Nephron (organoid): ENCODE data around the gene NSUN6.

Source experiments
- H3K27ac Mint-ChIP-seq, 3 experiments: 2 replicates each; pipeline ENCODE4 v1.8.0; 2020; ENCODE audit warnings: mixed read lengths in 3 of 3, mild to moderate bottlenecking in 2 of 3, moderate library complexity in 1 of 3
- H3K27me3 Mint-ChIP-seq: 2 replicates; pipeline ENCODE4 v1.8.0; 2021; ENCODE audit warnings: low read depth, mild to moderate bottlenecking, moderate library complexity, mixed read lengths
- H3K36me3 Mint-ChIP-seq: 2 replicates; pipeline ENCODE4 v1.8.0; 2020; ENCODE audit warnings: low read depth, mixed read lengths
- H3K4me1 Mint-ChIP-seq: 2 replicates; pipeline ENCODE4 v1.8.0; 2020; ENCODE audit warnings: mixed read lengths
- H3K4me3 Mint-ChIP-seq, 3 experiments: 2 replicates each; pipeline ENCODE4 v1.8.0; 2020; ENCODE audit warnings: mild to moderate bottlenecking in 3 of 3, mixed read lengths in 3 of 3, moderate library complexity in 2 of 3
- H3K9me3 Mint-ChIP-seq: 2 replicates; pipeline ENCODE4 v1.8.0; 2020; ENCODE audit warnings: mixed read lengths
- CTCF ChIP-seq, 3 experiments: fragments of 200-600 bp; sonication (generic); IDR thresholded peaks; one replicate each; pipeline ENCODE4 v1.5.0; 2021; ENCODE audit warnings: antibody characterized with exemption in 3 of 3; ENCODE audit not compliant: unreplicated experiment in 3 of 3

The NSUN6 gene

GRCh38 chr10:18608596-18608995, 42.8 kb downstream of the NSUN6 start:
- H3K4me1 Mint-ChIP-seq: peaks cover 10% of the 10 kb centered on the region
- H3K9me3 Mint-ChIP-seq: no peaks in the 10 kb centered on the region
- H3K27me3 Mint-ChIP-seq: no peaks in the 10 kb centered on the region
- no peak overlapping the region for H3K4me3 Mint-ChIP-seq
- no peak overlapping the region for H3K27ac Mint-ChIP-seq
- peaks cover 30% of the 10 kb centered on the region for H3K36me3 Mint-ChIP-seq
- TF ChIP-seq CTCF (IDR thresholded peaks at IDR 0.05; ENCODE audit: unreplicated experiment in 3 of 3): no peak

GRCh38 chr10:18607503-18608378, 43.6 kb downstream of the NSUN6 start:
- Mint-ChIP-seq H3K9me3 (no peaks in the 10 kb centered on the region), H3K4me3 (no peak overlapping the region), H3K36me3 (peaks cover 33% of the 10 kb centered on the region), H3K27ac (no peak overlapping the region), H3K4me1 (peaks cover 10% of the 10 kb centered on the region), H3K27me3 (no peaks in the 10 kb centered on the region)
- no peak for TF ChIP-seq CTCF (IDR thresholded peaks at IDR 0.05; ENCODE audit: unreplicated experiment in 3 of 3)

GRCh38 chr10:18606051-18606695, 45.2 kb downstream of the NSUN6 start:
- Mint-ChIP-seq H3K9me3 (no peaks in the 10 kb centered on the region), H3K27me3 (no peaks in the 10 kb centered on the region), H3K4me1 (peaks cover 10% of the 10 kb centered on the region), H3K27ac (no peak overlapping the region), H3K36me3 (peaks cover 21% of the 10 kb centered on the region), H3K4me3 (no peak overlapping the region)
- TF ChIP-seq CTCF (IDR thresholded peaks at IDR 0.05; ENCODE audit: unreplicated experiment in 3 of 3): no peak

GRCh38 chr10:18601321-18601720, 50.1 kb downstream of the NSUN6 start:
- Mint-ChIP-seq H3K9me3 (no peaks in the 10 kb centered on the region), H3K27me3 (no peaks in the 10 kb centered on the region), H3K4me1 (no peaks in the 10 kb centered on the region), H3K36me3 (peaks cover 15% of the 10 kb centered on the region), H3K4me3 (no peak overlapping the region), H3K27ac (no peak overlapping the region)
- TF ChIP-seq CTCF (IDR thresholded peaks at IDR 0.05; ENCODE audit: unreplicated experiment in 3 of 3): peak in 1 of 3 experiments; percentile 8

GRCh38 chr10:18599392-18599791, 52.0 kb downstream of the NSUN6 start:
- Mint-ChIP-seq H3K36me3 (peaks cover 22% of the 10 kb centered on the region), H3K27me3 (no peaks in the 10 kb centered on the region), H3K9me3 (no peaks in the 10 kb centered on the region), H3K27ac (no peak overlapping the region), H3K4me1 (no peaks in the 10 kb centered on the region), H3K4me3 (no peak overlapping the region)
- no peak for TF ChIP-seq CTCF (IDR thresholded peaks at IDR 0.05; ENCODE audit: unreplicated experiment in 3 of 3)
